GM12892 (cell line): Measurements from ENCODE around the gene GATA2.

Experiments used
- DNase-seq: peaks from one replicate; pipeline ENCODE4 v3.0.0; 2011; ENCODE audit not compliant: insufficient read length
- FAIRE-seq: peaks from 2 replicates; lab custom pipeline; 2011; peaks lifted over from hg19 to GRCh38; lab: Jason Lieb, UNC
- POLR2A ChIP-seq: IDR thresholded peaks from 2 replicates; pipeline ENCODE4 v1.6.1; 2011; ENCODE audit warnings: low read depth, low read length, control low read depth
- POLR2AphosphoS5 ChIP-seq: IDR thresholded peaks from 2 replicates; pipeline ENCODE4 v1.6.1; 2011; ENCODE audit warnings: low read depth, low read length, control low read depth
- TAF1 ChIP-seq: IDR thresholded peaks from 2 replicates; pipeline ENCODE4 v1.6.1; 2011; ENCODE audit warnings: low read depth, mild to moderate bottlenecking, control low read depth, low read length, borderline replicate concordance

The GATA2 gene

DNA sequence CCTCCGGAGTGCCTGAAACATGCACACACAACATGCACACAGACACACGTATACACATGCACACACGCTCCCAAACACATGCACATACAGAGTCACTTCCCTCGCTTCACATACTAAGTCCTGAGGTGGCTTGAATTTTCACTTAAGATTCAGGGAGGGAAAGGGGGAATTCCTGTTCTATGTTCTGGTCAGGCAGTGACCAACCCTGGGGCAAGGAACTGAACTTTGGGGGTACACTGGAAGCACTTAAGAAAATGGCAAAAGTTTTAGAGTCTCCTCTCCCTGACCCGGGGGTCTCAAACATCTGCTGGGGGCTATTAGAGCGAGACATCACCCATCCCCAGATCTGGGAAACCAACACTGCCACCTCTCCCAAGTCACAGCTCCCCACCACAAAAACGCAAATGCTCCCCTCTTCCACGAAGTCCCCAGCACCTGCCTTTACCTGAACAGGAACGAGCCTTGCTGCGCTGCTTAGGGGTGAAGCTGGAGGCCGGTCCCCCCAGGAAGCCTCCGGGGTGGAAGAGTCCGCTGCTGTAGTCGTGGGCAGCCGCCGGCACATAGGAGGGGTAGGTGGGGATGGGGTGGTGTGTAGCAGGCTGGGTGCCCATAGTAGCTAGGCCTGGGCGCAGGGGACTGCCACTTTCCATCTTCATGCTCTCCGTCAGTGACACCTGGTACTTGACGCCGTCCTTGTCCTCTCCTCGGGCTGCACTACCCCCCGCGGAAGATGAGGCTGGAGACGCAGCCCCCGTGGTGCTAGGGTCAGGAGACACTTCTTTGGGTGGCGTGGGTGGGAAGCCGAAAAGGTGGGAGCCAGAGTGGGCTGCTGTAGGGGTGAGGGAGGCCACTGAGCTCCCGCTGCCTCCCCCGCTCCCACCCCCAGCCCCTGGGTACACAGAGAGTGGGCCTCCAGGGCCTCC lies 7.5 kb downstream of the GATA2 start:
- FAIRE-seq: no peak

DNA sequence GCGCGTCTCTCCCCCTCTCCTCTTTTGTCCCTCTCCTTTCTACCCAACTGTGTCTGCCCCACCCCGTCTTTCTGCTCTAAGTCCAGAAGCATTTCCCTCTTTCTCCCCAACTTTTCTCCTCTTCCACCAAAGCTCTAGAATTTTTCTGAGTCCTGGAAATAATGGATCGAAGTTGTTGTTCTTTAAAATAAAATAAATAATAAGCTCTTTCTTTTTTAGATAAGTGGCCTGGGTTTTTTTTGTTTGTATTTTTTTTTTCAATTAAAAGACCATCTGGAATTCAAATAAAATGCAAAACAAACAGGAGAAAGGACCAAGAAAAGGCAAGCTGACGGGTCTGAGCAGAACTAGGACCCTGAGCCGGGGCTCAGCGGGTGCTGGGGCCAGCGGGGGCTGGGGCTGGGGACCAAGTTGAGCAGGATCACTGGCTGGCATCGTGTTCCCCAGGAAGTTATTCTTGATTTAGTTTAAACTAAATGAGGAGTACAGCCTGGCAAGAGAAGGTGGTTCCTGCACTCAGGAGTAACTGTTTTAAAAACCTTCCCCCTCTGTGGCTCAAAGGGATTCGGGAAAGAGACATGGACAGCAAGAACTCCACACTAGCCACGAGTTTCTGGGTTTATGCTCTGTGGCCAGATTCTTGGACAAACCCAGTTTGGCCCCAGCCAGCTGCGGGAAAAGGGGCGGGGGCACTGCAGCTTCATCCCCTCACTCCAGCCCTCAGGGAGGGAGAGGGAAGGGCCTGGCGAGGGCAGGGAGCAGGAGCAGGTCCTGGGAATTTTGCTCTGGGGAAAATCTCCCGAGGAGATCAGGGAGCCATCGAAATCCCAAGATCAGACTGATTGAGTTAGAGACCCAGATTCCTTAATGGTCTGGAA lies 8.4 kb downstream of the GATA2 start:
- FAIRE-seq (no peak), DNase-seq (no peak)
- no peak for TF ChIP-seq POLR2AphosphoS5
- no peak for TF ChIP-seq TAF1
- no peak for TF ChIP-seq POLR2A

More for the DNA sequence above, 7.5 kb downstream of the GATA2 start:
- no peak for TF ChIP-seq POLR2AphosphoS5
- no peak for DNase-seq

DNA sequence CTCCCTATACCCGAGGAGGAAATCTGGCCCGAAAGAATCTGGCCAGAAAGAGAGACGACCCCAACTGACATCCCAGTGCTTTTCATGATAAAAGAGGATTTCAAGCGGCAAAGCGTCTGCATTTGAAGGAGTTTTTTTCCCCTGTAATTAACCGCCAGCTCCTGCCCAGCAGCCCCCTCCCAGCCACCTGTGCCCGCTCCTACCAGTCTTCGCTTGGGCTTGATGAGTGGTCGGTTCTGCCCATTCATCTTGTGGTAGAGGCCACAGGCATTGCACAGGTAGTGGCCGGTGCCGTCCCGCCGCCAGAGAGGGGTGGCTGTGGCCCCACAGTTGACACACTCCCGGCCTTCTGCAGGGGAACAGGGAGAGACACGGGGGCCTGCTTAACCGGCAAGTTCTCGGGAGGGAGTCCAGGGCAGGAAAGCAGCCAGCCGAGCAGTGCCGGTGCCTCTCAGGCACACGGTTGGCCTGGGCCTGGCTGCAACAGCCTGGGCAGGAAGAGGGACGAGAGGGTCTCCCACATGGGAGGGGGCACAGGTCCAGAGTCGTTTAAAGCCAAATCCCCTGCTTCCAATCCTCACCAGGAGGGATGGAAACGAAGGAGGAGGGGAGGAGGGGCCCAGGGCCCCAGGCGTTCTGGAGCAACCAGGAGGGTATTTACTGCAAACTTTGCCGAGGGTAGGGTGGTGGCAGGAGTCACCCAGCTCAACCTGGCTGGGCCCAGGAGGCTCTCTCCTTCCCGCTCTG lies 9.2 kb downstream of the GATA2 start:
- no peak for DNase-seq
- no peak for TF ChIP-seq POLR2A
- no peak for TF ChIP-seq POLR2AphosphoS5
- no peak for TF ChIP-seq TAF1
- FAIRE-seq: no peak

DNA sequence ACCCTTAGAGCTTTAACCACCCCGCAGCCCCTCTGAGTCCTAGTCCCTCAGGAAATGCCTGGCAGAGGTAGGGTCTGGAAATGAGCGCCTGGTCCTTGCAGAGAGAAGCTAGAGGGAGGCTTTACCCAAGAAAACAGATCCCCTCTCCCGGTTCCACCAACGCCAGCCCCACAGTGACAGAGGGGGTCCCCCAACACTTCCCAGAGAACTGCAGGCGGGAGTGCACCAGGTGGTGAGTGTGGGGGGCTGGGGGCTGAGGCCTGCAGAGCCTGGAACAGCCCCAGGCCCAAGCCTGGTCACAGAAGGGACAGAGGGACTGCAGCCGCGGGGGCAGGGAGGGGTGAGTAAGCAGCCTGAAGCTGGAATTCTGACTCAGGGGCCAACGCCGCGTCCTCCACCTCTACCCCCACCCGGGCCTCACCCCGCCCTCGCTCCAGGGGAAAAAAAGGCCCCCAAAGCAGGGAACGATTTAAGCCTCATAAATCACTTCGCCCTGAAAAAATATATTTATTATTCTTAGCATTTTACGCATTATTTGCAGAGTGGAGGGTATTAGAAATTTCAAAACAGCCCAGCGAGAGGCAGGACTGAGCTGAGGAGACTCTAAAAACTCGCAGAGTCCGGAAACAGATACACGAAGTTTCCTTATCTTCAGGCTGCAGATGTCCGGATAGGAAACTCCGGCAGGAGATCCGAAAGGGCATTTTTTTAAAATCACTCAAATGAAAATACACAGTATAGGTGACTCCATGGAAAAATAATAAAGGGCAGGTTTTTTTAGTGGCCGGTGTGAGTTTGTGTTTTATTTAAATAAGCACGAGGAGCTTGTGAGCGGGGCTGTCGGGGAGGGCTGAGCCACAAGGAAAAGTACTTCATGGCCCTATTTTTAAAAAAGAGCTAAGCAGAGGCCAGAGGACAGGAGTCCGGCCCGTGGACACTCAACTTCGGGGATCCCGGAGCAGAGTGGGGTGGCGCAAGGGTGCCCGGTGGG lies 10.0 kb downstream of the GATA2 start:
- no peak for DNase-seq
- TF ChIP-seq TAF1 (no peak), POLR2AphosphoS5 (no peak), POLR2A (no peak)
- no peak for FAIRE-seq

DNA sequence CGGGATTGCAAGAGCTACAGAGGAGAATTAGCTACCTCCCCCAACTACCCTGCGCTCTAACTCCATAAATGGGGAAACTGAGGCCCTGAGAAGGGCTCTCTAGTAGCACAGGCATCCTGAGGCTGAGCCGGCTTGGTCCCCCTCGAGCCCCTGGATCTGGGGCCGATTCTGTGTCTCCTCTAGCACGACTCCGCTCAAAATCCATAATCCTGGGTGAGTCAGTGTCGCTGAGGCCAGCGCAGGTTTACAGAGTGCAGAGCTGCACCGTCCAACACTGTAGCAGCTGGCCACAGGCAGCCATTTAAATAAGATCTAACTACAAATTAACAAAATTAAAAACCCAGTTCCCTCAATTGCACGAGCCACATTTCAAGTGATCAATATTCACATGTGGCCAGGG lies 10.8 kb downstream of the GATA2 start:
- no peak for DNase-seq
- TF ChIP-seq POLR2A (no peak), POLR2AphosphoS5 (no peak), TAF1 (no peak)
- FAIRE-seq: no peak

DNA sequence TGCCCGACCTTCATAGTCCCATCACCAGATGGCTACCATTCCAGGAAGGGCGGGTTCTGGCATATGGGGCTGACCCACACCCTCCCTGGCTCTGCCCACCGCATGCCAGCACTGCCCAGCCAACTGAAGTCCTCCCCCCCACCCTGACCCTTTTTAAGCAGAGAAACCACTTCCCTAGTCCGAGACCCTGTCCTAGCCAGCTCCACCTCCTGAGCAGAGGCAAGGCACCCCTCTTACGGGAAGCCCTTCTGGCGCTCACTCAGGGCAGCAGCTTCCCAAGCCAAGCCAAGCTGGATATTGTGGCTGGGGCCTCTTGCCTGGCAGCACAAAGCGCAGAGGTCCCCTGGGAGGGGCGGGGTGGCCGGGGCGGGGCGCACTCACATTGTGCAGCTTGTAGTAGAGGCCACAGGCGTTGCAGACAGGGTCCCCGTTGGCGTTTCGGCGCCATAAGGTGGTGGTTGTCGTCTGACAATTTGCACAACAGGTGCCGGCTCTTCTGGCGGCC lies 11.5 kb downstream of the GATA2 start:
- FAIRE-seq (no peak), DNase-seq (no peak)
- TF ChIP-seq POLR2AphosphoS5 (no peak), POLR2A (no peak), TAF1 (no peak)

DNA sequence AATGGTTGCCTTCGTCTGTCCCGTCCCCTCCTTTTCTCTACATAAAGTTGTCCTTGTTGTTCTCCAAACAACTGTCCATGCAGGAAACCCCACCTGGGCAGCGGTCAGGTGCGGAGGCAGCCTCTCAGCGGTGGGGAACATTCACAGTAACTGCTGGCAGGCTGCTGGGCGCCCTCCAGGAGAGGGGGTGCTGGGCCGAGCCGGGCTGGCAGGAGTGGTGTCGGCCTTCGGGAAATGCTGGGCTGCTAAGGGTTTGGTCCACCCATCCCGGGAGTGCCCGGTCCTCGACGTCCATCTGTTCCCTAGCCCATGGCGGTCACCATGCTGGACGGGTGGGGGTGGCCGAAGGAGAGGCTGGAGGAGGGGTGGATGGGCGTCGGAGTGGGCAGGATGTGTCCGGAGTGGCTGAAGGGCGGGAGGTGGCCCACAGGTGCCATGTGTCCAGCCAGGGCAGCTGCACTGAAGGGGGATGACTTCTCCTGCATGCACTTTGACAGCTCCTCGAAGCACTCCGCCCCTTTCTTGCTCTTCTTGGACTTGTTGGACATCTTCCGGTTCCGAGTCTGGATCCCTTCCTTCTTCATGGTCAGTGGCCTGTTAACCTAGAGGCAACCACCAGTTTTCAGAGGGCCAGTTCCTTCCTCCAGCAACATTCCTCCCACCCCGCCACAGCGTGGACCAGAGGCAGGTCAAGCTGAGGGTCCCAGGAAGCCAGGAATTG lies 12.1 kb downstream of the GATA2 start:
- DNase-seq (no peak), FAIRE-seq (no peak)
- TF ChIP-seq POLR2A (no peak), TAF1 (no peak), POLR2AphosphoS5 (no peak)

DNA sequence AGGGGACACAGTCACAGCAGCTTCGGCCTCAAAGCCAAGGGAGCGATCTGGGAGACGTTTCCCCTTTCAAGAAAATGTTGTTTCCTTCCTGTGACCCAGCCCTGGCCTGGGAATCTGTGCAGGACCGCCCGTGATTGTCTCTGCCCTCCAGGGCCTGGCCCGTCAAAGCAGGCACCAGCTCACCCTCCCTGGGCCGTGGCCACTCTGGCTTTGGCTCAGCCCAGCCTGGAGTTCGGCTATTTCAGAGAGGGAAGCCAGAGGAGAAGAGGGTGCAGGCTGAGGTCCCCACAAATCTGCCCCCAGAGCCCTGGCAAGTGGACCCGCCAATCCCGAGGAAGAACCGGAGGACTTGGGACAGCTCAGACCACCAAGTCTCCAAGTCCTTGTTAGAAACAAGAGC lies 12.7 kb downstream of the GATA2 start:
- FAIRE-seq (no peak), DNase-seq (no peak)
- TF ChIP-seq POLR2AphosphoS5 (no peak), POLR2A (no peak), TAF1 (no peak)

DNA sequence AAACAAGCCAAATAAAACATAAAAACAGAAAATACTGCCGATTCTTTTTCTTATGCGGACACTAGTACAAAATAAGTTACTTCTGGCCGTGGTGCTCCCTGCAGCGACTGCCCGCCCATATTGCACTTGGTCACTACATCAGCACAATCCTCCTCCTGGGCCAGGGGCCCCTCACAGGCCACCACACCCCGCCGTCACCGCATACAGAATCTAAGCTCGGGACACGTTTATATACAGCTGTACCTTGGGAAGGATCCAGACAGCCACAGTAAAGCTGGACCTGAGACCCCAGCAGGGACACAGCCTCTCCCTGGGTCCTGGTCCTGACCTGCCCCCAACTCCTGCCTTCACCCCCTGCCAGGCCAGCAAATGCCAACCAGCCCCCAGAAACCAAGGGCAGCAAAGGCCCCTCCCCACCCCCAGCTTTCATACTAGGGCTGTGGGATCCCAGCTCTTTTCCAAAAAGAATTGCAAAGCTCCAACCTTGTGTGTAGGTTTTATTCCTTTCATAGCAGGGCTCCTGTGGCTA lies 13.4 kb downstream of the GATA2 start:
- DNase-seq (no peak), FAIRE-seq (no peak)
- TF ChIP-seq TAF1: no peak
- TF ChIP-seq POLR2A: no peak
- TF ChIP-seq POLR2AphosphoS5: no peak
